ENCODE results near the gene GDF10. TPM values are rescaled to one million over a fixed set of nuclear protein-coding genes. Genes with fewer than 3 reads are reported as not detected.

GDF10 gene
- total and polyA plus RNA-seq, 9 of the 15 experiments (the other 6 are each of a cell fraction or from before 2014, with no cell fraction given), result 0.03 to 0.20 (median 0.11) TPM; not detected in 6

DNA sequence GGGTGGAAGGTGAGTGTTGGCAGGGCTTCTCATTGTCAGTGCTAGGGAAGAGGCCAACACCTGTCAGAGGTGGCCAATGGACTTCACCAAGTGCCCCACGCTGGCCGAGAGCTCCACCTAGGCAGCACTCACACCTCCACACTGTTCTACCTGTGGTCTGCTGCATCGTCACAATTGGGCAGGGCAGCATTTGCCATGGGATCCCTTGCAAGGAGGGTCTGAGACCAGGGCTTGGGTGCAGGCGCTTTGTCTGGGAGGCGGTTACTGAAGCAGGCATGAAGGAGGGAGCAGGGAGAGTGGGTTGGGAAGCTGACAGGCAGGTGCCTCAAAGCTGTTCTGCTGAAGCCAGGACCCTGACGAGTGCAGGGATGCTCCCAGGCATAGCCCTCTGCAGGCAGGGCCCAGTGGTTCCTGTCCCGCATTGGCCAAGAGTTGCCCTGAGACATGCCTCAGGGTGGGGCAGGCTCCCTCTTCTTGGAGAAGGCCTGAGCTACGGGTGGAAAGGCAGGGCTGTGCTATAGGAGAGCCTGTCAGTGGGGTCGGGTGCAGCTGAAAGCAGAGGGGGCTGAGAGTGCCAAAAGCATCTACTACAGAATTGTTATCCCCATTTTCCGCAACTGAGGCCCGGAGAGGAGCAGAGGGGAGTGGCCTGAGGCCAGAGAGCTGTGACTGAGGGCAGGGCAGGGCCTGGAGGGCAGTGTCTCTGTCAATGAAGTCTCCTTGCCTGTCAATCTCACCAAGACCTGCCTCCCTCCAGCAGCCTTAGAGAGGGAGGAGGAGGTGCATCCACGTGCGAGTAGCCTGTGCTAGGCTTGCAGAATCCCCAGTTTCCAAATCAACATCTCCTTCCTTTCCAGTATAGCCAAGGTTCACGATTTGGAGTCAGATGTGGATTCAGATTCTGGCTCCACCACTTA lies 52.2 kb downstream of the GDF10 start:
- in situ Hi-C loops (cut with MboI), result no loop called here
- no peaks in the 10 kb centered on the region for H3K36me3 ChIP-seq (ENCODE audit: control insufficient read depth, insufficient read depth, low read length)
- H3K4me1 ChIP-seq (replicated peaks in 1 of 2; ENCODE audit: control insufficient read depth in 2 of 2, insufficient read depth in 2 of 2, low read length in 2 of 2), result peaks cover 0 to 24% of the 10 kb centered on the region in 2 experiments; a peak in 1 of 5 replicates
- no peak overlapping the region for H3K4me3 ChIP-seq
- H3K9ac ChIP-seq (ENCODE audit: insufficient read depth in 1 of 2, low read depth in 2 of 2, low read length in 2 of 2), result no peak overlapping the region
- TF ChIP-seq PKNOX1 (IDR thresholded peaks at IDR 0.05) (peak; percentile 51; the same call in 1 of the 2 replicates), CEBPB (tag; IDR thresholded peaks at IDR 0.05) (no peak)
- no peaks in the 10 kb centered on the region for H3K9me1 ChIP-seq (ENCODE audit: control insufficient read depth, insufficient read depth, low read length)
- H4K20me1 ChIP-seq (replicated peaks; ENCODE audit: control insufficient read depth, insufficient read depth, low read length), result peaks cover 25% of the 10 kb centered on the region
- FAIRE-seq, result no peak
- no peak overlapping the region for H3K27ac ChIP-seq (ENCODE audit: extremely low read depth, low read depth, low read length)
- WGBS (ENCODE audit: insufficient coverage, low coverage, missing lambda C conversion rate), result 0% methylated on average over 14 of the region's 14 CpGs
- H3K9me3 ChIP-seq (replicated peaks; ENCODE audit: control insufficient read depth, insufficient read depth, low read depth, low read length), result no peaks in the 10 kb centered on the region
- no peak overlapping the region for H3K4me2 ChIP-seq (ENCODE audit: insufficient read depth, low read length)
- no peak for DNase-seq (ENCODE audit: extremely low read depth in 1 of 4, low spot score in 3 of 4)
- H2AFZ ChIP-seq (ENCODE audit: low read depth, low read length), result no peak overlapping the region
- H3K27me3 ChIP-seq (ENCODE audit: control insufficient read depth in 2 of 2, insufficient read depth in 2 of 2, low read length in 2 of 2), result peaks cover 41 to 83% of the 10 kb centered on the region in 2 experiments
- POLR2A ChIA-PET, result no interaction called here
- no peaks in the 10 kb centered on the region for H3K79me2 ChIP-seq (ENCODE audit: control insufficient read depth, insufficient read depth, low read length)
- intact Hi-C loops (cut with micrococcal nuclease), result no loop called here
- peak; percentile 16; the same call in 1 of the 3 replicates for ATAC-seq
- no TSS peak for BruUV-seq (replicated peaks)
- CTCF ChIA-PET (ENCODE audit: low intra/inter-chr PET ratio), result no interaction called here

- DNase-seq (ENCODE audit: extremely low read depth in 1 of 4, low spot score in 3 of 4) (no peak), FAIRE-seq (no peak), ATAC-seq (no peak)
- H3K4me2 ChIP-seq (ENCODE audit: insufficient read depth, low read length), result no peak overlapping the region
- no peak overlapping the region for H3K4me3 ChIP-seq
- intact Hi-C loops (cut with micrococcal nuclease) (no loop called here), in situ Hi-C loops (cut with MboI) (no loop called here)
- peaks cover 25% of the 10 kb centered on the region for H4K20me1 ChIP-seq (replicated peaks; ENCODE audit: control insufficient read depth, insufficient read depth, low read length)
- no peaks in the 10 kb centered on the region for H3K9me3 ChIP-seq (replicated peaks; ENCODE audit: control insufficient read depth, insufficient read depth, low read depth, low read length)
- no peaks in the 10 kb centered on the region for H3K36me3 ChIP-seq (ENCODE audit: control insufficient read depth, insufficient read depth, low read length)
- whole genome bisulfite sequencing (ENCODE audit: insufficient coverage, low coverage, missing lambda C conversion rate), result 3% methylated on average over 5 of the region's 6 CpGs
- no peaks in the 10 kb centered on the region for H3K79me2 ChIP-seq (ENCODE audit: control insufficient read depth, insufficient read depth, low read length)
- H3K4me1 ChIP-seq (replicated peaks in 1 of 2; ENCODE audit: control insufficient read depth in 2 of 2, insufficient read depth in 2 of 2, low read length in 2 of 2), result peaks cover 0 to 24% of the 10 kb centered on the region in 2 experiments; a peak in 1 of 5 replicates
- ChIA-PET CTCF (ENCODE audit: low intra/inter-chr PET ratio) (no interaction called here), POLR2A (no interaction called here)
- no peaks in the 10 kb centered on the region for H3K9me1 ChIP-seq (ENCODE audit: control insufficient read depth, insufficient read depth, low read length)
- H3K27me3 ChIP-seq (ENCODE audit: control insufficient read depth in 2 of 2, insufficient read depth in 2 of 2, low read length in 2 of 2), result peaks cover 36 to 76% of the 10 kb centered on the region in 2 experiments
- no peak overlapping the region for H3K9ac ChIP-seq (ENCODE audit: insufficient read depth in 1 of 2, low read depth in 2 of 2, low read length in 2 of 2)
- no peak overlapping the region for H2AFZ ChIP-seq (ENCODE audit: low read depth, low read length)
- BruUV-seq (replicated peaks), result no TSS peak
- TF ChIP-seq FOXJ2 (tag; IDR thresholded peaks at IDR 0.05) (no peak), ADNP (tag; IDR thresholded peaks at IDR 0.05) (no peak), PPARD (CRISPR knock-in tag; IDR thresholded peaks at IDR 0.05) (no peak), CTCFL (IDR thresholded peaks at IDR 0.05; ENCODE audit: borderline replicate concordance, insufficient read depth, low read depth, low read length, poor library complexity, severe bottlenecking) (no peak), CEBPB (tag; IDR thresholded peaks at IDR 0.05) (no peak), KAT8 (IDR thresholded peaks at IDR 0.05; ENCODE audit: low read depth) (no peak)
- TF ChIP-seq, protein P1, sequence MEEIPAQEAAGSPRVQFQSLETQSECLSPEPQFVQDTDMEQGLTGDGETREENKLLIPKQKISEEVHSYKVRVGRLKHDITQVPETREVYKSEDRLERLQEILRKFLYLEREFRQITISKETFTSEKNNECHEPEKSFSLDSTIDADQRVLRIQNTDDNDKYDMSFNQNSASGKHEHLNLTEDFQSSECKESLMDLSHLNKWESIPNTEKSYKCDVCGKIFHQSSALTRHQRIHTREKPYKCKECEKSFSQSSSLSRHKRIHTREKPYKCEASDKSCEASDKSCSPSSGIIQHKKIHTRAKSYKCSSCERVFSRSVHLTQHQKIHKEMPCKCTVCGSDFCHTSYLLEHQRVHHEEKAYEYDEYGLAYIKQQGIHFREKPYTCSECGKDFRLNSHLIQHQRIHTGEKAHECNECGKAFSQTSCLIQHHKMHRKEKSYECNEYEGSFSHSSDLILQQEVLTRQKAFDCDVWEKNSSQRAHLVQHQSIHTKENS (CRISPR knock-in tag; IDR thresholded peaks at IDR 0.05), result no peak
- H3K27ac ChIP-seq (ENCODE audit: extremely low read depth, low read depth, low read length), result no peak overlapping the region
These were observed 53.4 kb downstream of the GDF10 start for GRCh38 chr10:47353351-47353750.

Data from K562 (cell line).